CD4-positive, alpha-beta T cell treated with Interleukin-4 for 4 hours (primary cell): ENCODE results near the gene FCN2.

Experiments used
- DNase-seq: peaks from one replicate; pipeline ENCODE4 v3.0.0-alpha.2; 2020

Gene FCN2

GRCh38 chr9:134869554-134870300 is 10.9 kb upstream of the FCN2 start:
- no peak for DNase-seq

DNA sequence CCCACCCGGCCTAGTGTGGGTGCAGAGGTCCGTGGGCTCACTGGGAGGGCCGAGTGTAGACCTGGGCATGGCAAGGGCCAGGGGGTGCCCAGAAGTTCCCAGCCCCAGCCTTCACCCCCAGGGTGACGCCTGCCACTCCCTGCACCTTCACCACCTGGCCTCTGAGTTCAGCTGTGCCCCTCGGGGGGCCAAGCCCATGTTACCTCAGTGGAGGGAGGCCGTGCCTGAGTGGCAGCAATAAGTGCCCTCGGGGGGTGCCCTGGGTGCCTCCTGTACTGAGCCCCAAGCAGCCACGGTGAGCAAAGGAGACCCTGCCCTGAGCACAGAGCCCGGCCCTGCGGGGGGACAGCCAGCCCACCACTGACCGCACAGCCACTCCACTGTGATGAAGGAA is 10.3 kb upstream of the FCN2 start:
- DNase-seq: no peak

DNA sequence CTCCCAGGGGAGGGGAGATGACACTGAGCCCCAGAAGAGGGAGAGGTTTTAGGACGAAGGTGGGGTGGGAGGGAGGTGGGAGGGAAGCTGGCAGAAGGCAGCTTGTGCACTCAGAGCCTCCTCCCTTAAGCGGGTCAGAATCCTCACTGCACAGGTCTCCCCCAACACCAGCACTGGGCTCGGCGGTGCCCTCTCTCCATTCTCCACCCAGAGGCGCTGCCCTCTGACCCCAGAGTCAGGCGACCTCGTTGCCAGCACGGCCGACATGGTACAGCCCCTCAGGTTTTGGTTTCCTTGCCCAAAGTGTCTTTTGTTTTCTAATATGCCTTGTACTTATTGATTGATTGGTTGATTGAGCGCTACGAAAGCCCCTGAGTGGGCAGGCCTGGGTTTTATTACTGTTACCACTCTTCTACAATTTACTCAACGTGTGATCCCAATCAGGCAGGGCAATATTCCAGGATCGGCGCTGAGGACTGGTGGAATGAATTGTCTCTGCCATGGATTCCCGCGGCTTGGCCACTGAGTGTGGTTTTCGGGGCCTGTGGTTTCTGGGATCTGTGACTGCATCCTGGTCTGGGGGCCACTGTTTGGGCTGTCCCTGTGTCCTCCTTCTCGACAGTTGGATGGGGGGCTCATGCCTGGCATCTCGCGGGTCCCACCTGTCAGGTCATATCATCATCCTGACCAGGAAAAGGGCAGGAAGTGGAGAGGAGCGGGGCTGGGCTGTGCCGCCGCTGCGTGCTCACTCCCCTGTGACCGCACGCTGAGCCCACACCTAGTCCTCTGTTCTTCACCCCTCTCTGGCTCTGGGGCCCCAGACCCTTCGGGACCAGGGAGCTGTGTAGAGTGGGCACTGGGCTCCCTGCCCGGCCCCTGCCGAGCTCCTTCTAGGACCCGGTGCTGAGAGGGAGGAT is 9.6 kb upstream of the FCN2 start:
- no peak for DNase-seq

DNA sequence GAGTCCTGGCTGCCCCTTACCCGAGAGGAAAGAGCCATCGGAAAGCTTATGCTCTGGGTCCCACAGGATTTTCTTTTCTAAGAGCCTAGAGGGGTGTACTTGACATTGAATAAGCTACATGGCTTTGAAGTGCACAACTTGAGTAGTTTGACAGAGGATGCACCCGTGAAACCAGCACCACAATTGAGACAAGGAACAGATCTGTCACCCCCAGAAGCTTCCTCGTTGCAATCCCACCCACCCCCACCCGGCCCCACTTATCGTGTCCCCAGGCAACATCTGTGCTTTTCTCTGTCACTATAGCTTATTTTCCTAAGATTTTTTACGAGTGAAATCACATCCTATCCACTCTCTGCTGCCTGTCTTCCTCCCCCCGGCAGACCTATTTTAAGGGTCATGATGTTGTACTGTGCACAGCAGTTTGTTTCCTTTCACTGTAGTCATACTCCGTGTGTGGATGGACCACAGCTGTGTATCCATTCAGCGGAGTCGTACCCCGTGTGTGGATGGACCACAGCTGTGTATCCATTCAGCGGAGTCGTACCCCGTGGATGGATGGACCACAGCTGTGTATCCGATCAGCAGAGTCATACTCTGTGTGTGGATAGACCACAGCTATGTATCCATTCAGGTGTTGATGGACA is 8.8 kb upstream of the FCN2 start:
- no peak for DNase-seq

- no peak for DNase-seq
These were observed 8.0 kb upstream of the FCN2 start for GRCh38 chr9:134872482-134873231.

DNA sequence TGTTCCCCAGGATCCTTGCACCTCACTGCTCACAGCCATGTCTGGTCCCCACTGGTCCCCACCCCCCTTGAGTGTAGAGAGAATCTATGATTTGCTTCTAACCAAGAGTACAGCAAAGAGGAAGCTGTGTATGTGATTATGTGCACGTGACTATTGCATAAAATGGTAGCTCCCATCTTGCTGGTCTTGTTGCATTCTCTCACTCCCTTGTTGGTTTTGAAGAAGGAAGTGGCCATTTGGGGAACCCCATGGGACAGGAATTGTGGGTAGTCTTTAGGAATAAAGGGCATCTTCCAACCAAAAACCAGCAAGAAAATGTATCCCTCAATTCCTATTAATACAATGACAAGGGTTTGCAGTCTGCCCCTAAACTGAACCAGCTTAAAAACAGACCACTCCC is 5.2 kb upstream of the FCN2 start:
- no peak for DNase-seq

DNA sequence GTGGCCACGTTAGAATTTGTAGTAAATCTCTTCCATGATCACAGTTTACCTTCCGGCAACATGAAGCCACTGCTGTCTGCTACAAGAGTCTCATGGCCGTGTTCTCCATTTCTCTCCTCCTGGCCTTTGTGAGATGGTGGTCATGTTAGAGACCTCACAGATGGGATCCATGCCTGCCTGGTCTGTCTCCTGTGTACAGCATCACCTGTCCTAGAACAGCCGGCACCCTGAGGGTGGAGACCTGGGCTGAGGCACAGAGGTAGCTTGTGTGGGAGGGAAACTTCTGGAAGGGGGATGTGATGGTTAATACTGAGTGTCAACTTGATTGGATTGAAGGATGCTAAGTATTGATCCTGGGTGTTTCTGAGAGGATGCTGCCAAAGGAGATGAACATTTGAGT is 3.1 kb upstream of the FCN2 start:
- DNase-seq: no peak

DNA sequence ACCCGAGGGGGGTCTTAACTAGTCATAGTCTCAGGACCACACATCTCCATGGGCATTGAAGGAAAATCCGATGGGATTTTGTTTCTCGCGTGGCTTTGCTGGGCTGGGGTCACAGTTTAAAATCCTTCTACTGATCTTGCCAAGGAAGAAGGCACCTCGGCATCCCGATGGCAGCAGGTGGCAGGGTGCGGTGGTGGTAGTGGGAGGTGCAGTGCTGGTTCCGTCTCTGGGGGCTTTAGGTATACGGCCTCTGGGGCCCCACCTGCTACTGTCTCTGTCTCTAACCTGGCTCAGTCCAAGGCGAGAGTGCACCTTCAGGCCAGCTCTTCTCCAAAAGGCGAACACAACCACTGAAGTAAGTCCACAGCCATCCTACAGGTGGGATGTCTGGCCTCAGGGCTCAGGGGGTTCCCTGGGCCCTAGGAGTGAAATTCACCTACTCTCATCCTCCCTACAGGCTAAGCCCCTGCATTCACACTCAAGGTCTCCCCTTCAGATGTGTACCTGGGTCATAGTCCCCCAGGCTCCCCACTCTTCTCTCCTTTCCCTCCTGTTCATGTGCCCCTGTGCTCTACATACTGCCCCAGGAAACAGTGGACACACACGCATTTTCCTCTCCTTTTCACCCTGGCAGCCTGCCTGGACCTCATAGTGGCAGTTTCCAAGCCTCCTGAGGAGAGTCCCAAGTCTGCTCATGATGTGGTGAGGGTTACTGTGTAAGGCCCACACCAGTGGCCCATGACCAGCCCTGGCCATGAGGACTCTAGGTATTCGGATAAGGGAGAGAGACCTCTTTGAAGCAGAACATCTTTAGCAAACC is 736 bp upstream of the FCN2 start:
- DNase-seq: no peak

DNA sequence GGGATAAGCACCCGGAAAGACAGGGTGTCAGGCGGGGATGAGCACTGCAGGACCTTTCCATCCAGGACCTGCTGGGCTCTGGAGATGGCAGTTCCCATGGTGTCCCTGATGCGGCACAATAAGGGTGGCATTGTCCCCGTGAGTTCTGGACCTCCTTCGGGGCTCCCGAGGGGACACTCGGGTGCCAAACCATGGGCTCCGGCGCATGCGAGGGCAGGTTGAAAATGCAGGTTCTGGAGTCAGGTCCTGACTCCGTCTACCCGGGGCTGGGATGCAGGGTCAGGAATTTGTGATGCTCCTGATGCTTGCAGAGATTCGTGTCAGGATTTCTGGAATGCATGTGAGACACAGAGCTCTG is 682 bp downstream of the FCN2 start:
- DNase-seq: no peak

- no peak for DNase-seq
These were observed 1.7 kb downstream of the FCN2 start for GRCh38 chr9:134882204-134882785.

DNA sequence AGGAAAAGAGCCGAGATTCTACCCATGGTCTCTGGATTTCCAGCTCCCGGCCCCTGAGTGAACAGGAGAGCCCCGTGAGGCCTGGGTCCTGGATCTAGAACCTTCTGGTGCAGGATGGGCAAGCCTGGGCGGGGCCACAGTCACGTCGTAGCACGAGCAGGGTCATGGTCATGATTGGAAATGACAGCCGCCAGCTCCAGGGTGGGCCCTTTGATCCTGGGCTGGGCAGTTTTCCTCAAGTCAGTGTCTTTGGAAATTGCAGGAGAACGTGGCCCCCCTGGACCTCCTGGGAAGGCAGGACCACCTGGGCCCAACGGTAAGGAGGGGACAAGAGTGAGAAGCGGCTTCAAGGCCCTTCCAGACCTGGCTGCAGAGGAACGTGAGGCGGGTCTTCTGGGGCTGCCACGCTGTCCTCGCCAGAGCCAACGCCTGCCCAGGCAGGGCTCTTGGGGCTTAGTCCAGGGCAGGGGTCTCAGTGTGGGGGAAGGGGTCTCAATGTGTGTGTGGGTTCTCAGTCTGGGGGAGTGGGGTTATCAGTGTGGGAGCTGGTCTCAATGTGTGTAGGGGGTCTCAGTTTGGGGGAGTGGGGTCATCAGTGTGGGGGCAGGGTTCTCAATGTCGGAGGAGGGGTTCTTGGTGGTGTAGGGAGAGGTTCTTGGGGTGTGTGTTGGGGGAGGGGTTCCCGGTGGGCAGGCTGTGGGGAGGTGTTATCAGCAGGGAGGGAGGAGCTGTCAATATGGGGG is 2.6 kb downstream of the FCN2 start:
- no peak for DNase-seq

GRCh38 chr9:134884492-134884891 is 3.9 kb downstream of the FCN2 start:
- DNase-seq: no peak

DNA sequence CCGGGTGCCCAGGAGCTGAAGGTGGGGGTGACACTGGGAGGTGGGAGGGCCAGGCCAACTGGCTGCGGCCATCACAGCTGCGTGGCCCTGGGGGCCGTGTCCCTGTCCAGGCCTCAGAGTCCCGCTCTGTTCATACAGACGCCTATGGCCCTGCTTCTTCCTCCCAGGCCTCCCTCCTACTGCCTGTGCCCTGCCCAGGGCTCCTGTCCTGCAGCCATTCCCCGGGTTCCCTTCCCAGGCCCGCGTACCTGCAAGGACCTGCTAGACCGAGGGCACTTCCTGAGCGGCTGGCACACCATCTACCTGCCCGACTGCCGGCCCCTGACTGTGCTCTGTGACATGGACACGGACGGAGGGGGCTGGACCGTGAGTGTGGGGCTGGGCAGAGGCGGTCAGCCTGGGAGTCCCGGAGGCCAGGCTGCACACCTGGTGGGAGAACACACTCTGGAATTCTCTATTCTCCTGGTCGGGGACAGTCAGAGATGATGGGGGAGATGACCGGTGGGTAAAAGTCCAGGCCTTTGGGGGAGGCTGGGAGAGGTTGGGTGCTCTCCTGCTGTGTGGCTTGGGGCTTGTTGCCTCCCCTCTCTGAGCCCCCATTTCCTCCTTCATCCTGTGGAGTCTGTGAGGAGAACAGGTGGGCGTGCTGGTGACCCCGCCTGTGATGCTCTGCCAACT is 4.5 kb downstream of the FCN2 start:
- no peak for DNase-seq

DNA sequence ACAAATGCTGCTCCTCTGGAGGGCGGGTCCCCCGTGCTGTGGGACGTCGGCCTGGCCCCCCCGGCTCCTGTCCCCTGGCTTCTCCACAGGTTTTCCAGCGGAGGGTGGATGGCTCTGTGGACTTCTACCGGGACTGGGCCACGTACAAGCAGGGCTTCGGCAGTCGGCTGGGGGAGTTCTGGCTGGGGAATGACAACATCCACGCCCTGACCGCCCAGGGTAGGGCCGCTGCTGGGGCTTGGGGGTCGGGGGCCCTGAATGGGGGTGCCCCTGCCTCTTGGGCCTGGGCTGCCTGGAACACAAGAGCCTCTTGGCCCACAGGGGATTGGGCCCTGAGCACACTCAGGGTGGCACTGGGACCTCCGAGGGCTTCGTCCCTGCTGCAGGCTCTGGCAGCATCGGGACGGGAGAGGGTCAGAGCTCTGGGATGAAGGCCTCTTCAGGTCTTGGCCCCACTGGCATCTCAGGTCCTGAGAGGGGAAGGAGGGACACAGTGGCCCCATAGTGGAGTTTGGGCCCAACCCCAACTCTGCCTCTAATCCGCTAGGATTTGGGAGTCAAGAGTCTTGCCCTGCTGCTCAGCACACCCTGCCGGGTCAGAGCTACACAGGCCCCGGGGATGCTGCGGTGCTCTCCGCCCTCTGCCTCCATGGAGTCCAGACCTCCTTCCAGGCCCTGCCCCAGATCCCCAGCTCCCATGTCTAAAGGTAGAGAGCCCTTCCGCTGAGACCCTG is 5.2 kb downstream of the FCN2 start:
- DNase-seq: no peak

DNA sequence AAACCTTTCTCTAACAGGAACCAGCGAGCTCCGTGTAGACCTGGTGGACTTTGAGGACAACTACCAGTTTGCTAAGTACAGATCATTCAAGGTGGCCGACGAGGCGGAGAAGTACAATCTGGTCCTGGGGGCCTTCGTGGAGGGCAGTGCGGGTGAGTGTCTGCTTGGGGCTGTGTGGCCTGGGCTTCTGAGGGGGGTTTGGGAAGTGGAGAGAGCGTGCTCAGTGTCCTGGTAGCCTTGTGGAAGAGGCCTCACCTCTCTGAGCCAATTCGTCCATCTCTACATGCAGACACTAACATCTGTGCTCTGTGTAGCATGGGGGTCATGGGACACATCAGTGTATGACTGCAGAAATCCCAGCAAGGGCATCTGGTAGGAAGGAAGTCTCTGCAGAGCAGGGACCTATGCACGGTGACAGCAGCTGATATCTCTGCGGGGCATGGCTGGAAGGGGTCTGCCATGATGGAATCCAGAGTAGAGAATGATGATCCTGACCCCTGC is 5.9 kb downstream of the FCN2 start:
- no peak for DNase-seq

DNA sequence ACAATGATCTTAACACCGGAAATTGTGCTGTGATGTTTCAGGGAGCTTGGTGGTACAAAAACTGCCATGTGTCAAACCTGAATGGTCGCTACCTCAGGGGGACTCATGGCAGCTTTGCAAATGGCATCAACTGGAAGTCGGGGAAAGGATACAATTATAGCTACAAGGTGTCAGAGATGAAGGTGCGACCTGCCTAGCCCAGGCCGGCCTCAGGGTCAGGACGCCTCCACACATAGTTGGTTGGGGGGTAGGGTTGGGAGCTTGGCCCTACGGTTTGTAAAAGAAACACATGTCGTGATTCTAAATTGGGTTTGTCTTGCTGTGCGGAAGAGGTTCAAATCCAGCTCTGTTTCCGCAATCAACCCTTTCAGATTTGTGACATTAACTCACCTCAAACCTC is 6.6 kb downstream of the FCN2 start:
- DNase-seq: no peak

DNA sequence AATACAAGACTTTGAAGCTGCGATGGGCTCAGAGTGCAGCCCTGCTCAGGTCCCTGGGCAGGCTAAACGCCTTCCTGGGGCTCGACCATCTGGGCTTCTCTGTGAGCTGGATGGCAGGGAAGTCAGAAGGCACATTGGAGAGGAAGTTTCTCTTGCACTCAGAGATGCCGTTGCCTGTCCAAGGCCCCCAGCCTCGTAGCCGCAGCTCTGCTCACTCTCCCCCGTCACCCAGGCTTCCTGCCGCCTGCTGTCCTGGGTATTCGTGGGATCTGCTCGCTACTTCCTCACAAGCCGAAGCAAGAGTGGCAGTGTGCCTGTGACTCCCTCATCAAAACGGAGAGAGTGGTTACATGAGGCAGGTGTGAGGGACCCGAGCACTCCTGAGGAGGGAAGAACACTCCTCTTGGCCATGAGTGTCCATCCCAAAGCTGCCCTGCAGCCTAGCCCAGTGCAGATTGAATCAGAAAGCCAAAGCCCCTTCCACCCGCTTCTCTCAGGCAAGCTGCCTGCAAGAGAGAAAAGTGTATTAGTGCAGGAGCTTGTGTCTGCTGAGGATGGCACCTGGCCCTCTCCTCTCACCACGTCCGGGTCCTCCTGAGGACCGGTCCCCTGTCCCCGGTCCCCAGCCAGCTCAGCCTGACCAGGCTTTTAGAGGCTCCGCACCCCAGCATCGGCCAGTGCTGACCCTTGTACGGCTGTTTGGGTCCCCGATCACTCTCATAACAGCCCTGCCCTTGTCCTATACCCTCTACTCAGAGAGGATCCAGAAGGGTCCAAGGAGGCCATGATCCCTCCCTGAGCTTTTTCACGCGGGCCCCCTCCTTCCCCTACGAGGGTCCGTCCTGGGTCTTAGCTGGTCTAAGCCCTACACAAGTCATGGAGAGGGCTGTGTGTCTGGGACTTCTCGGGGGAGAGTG is 7.3 kb downstream of the FCN2 start:
- no peak for DNase-seq

- DNase-seq: no peak
These were observed 8.1 kb downstream of the FCN2 start for GRCh38 chr9:134888603-134889190.
